Gastroesophageal sphincter (tissue), 3 donors: ENCODE results near the gene ATP6V0A1.

Experiments
- CTCF ChIP-seq, 4 experiments: fragments of 200-600 bp in 2 of 4; fragments of 450-650 bp in 2 of 4; sonication (generic) in 1 of 4; IDR thresholded peaks; one replicate each; pipeline ENCODE4 v1.5.1; 2017 to 2019; ENCODE audit warnings: antibody characterized with exemption in 4 of 4, mild to moderate bottlenecking in 2 of 4, moderate library complexity in 2 of 4
- EP300 ChIP-seq: sonication (generic); formaldehyde crosslinking; IDR thresholded peaks from one replicate; pipeline ENCODE4 v1.6.1; 2017; ENCODE audit warnings: antibody characterized with exemption, mild to moderate bottlenecking
- POLR2A ChIP-seq, 2 donors: fragments of 450-650 bp; IDR thresholded peaks; one replicate each; pipeline ENCODE4 v1.6.1; 2017; ENCODE audit warnings: antibody characterized with exemption in 2 of 2, mild to moderate bottlenecking in 2 of 2, moderate library complexity in 1 of 2
- POLR2AphosphoS5 ChIP-seq: sonication (generic); formaldehyde crosslinking; IDR thresholded peaks from one replicate; pipeline ENCODE4 v1.6.1; 2017; ENCODE audit warnings: antibody characterized with exemption

GRCh38 chr17:42472709-42473521 lies 14.2 kb downstream of the ATP6V0A1 start:
- TF ChIP-seq CTCF (IDR thresholded peaks at IDR 0.05): no peak
- TF ChIP-seq POLR2A (IDR thresholded peaks at IDR 0.05): no peak
- TF ChIP-seq POLR2AphosphoS5: no peak
- no peak for TF ChIP-seq EP300
